GM23338 (cell line): Measurements from ENCODE around the gene ARFGEF2. TPM values are rescaled to one million over a fixed set of nuclear protein-coding genes. Genes with fewer than 3 reads are reported as not detected.

Experiments
- ATAC-seq: fragments of 200-7000 bp; cut with Tn5 transposase; 3 replicates; pipeline ENCODE4 v1.9.1; 2020
- DNase-seq: peaks from one replicate; pipeline ENCODE4 v3.0.0-alpha.2; 2015; ENCODE audit warnings: low spot score
- H2AFZ ChIP-seq: fragments of 200-600 bp; sonication (generic); 2 replicates; pipeline ENCODE4 v1.8.0; 2016; ENCODE audit warnings: antibody characterized with exemption, mild to moderate bottlenecking, moderate library complexity
- H3F3A ChIP-seq: fragments of 200-600 bp; sonication (generic); replicated peaks from 2 replicates; pipeline ENCODE4 v1.8.0; 2017; ENCODE audit warnings: antibody characterized with exemption, mixed run types, low read depth
- H3K27ac ChIP-seq: fragments of 200-600 bp; sonication (generic); 2 replicates; pipeline ENCODE4 v1.6.1; 2016; ENCODE audit warnings: low read depth
- H3K27me3 ChIP-seq: fragments of 200-600 bp; sonication (generic); 2 replicates; pipeline ENCODE4 v1.8.0; 2016; ENCODE audit warnings: mild to moderate bottlenecking, mixed run types, moderate library complexity; ENCODE audit not compliant: insufficient read depth
- H3K36me3 ChIP-seq: fragments of 200-600 bp; sonication (generic); 2 replicates; pipeline ENCODE4 v1.8.0; 2016; ENCODE audit warnings: mild to moderate bottlenecking; ENCODE audit not compliant: insufficient read depth
- H3K4me1 ChIP-seq: fragments of 200-600 bp; sonication (generic); 2 replicates; pipeline ENCODE4 v1.8.0; 2016; ENCODE audit warnings: mild to moderate bottlenecking, moderate library complexity; ENCODE audit not compliant: insufficient read depth
- H3K4me2 ChIP-seq: fragments of 200-600 bp; sonication (generic); 2 replicates; pipeline ENCODE4 v1.7.1; 2017; ENCODE audit warnings: mixed run types
- H3K4me3 ChIP-seq: fragments of 200-600 bp; sonication (generic); 2 replicates; pipeline ENCODE4 v1.6.1; 2016; ENCODE audit warnings: mixed run types
- H3K79me2 ChIP-seq: fragments of 200-600 bp; sonication (generic); replicated peaks from 2 replicates; pipeline ENCODE4 v1.8.0; 2017; ENCODE audit warnings: mild to moderate bottlenecking; ENCODE audit not compliant: insufficient read depth
- H3K9me2 ChIP-seq: fragments of 200-600 bp; sonication (generic); 2 replicates; pipeline ENCODE4 v1.8.0; 2017; ENCODE audit not compliant: insufficient read depth
- H4K20me1 ChIP-seq: fragments of 200-600 bp; sonication (generic); replicated peaks from 2 replicates; pipeline ENCODE4 v1.8.0; 2017; ENCODE audit warnings: mild to moderate bottlenecking; ENCODE audit not compliant: insufficient read depth
- H3K27ac Mint-ChIP-seq: 2 replicates; pipeline ENCODE4 v1.8.0; 2020; ENCODE audit warnings: inconsistent platforms, mild to moderate bottlenecking, moderate library complexity, mixed read lengths
- H3K27me3 Mint-ChIP-seq: 3 replicates; pipeline ENCODE4 v1.8.0; 2022; ENCODE audit warnings: low read depth, mild to moderate bottlenecking, moderate library complexity, mixed read lengths, inconsistent platforms; ENCODE audit not compliant: insufficient read depth, poor library complexity
- H3K36me3 Mint-ChIP-seq: 3 replicates; pipeline ENCODE4 v1.8.0; 2021; ENCODE audit warnings: low read depth, mild to moderate bottlenecking, inconsistent platforms, moderate library complexity, mixed read lengths
- H3K4me1 Mint-ChIP-seq: 3 replicates; pipeline ENCODE4 v1.8.0; 2020; ENCODE audit warnings: mild to moderate bottlenecking, inconsistent platforms, mixed read lengths
- H3K4me3 Mint-ChIP-seq: 3 replicates; pipeline ENCODE4 v1.8.0; 2021; ENCODE audit warnings: moderate library complexity, mild to moderate bottlenecking, inconsistent platforms, mixed read lengths
- H3K9me3 Mint-ChIP-seq: 3 replicates; pipeline ENCODE4 v1.8.0; 2020; ENCODE audit warnings: moderate library complexity, mild to moderate bottlenecking, inconsistent platforms, mixed read lengths
- CREB1 ChIP-seq: fragments of 250-450 bp; sonication (Bioruptor Pico); IDR thresholded peaks from 2 replicates; pipeline ENCODE4 v1.5.0; 2020; ENCODE audit warnings: low read depth, mild to moderate bottlenecking, moderate library complexity
- CTCF ChIP-seq, 2 experiments: fragments of 200-600 bp in 1 of 2; sonication (generic) in 1 of 2; conservative IDR thresholded peaks; 2 replicates each; pipeline versions ENCODE4 v1.5.1 to v1.6.1; 2016 to 2017; ENCODE audit warnings: antibody characterized with exemption in 2 of 2, low read depth in 2 of 2, mild to moderate bottlenecking in 2 of 2, moderate library complexity in 1 of 2
- ETS1 ChIP-seq: IDR thresholded peaks from 2 replicates; pipeline ENCODE4 v1.6.1; 2016; ENCODE audit warnings: antibody characterized with exemption
- EZH2phosphoT487 ChIP-seq: fragments of 200-600 bp; sonication (generic); IDR thresholded peaks from one replicate; pipeline ENCODE4 v1.8.1; 2018; ENCODE audit warnings: antibody characterized with exemption; ENCODE audit not compliant: unreplicated experiment
- JUNB ChIP-seq: IDR thresholded peaks from one replicate; pipeline ENCODE4 v1.6.1; 2016; ENCODE audit warnings: antibody characterized with exemption; ENCODE audit not compliant: unreplicated experiment
- NANOG ChIP-seq: IDR thresholded peaks from 2 replicates; pipeline ENCODE4 v1.6.1; 2016; ENCODE audit warnings: antibody characterized with exemption, borderline replicate concordance
- POLR2AphosphoS5 ChIP-seq: IDR thresholded peaks from 2 replicates; pipeline ENCODE4 v1.6.1; 2016; ENCODE audit warnings: antibody characterized with exemption, low read depth
- REST ChIP-seq: IDR thresholded peaks from one replicate; pipeline ENCODE4 v1.6.1; 2018; ENCODE audit warnings: antibody characterized with exemption; ENCODE audit not compliant: unreplicated experiment
- STAT1 ChIP-seq: IDR thresholded peaks from one replicate; pipeline ENCODE4 v1.6.1; 2016; ENCODE audit warnings: antibody characterized with exemption; ENCODE audit not compliant: unreplicated experiment
- ZNF114 ChIP-seq: fragments of 250-450 bp; sonication (Bioruptor Pico); IDR thresholded peaks from 2 replicates; pipeline ENCODE4 v1.5.0; 2020; ENCODE audit warnings: mild to moderate bottlenecking, moderate library complexity
- ZNF331 ChIP-seq: fragments of 250-450 bp; sonication (Bioruptor Pico); IDR thresholded peaks from 2 replicates; pipeline ENCODE4 v1.5.0; 2020; ENCODE audit warnings: low read depth, mild to moderate bottlenecking, moderate library complexity
- ZNF462 ChIP-seq: fragments of 250-450 bp; sonication (Bioruptor Pico); IDR thresholded peaks from 2 replicates; pipeline ENCODE4 v1.5.0; 2020; ENCODE audit warnings: mild to moderate bottlenecking, moderate library complexity
- polyA plus RNA-seq: library from polyadenylated mRNA; unstranded; fragments of >200 nt; fragmentation: Nextera tagmentation; extraction: Ambion mirVana; gene quantifications from 2 replicates; pipeline ENCODE4 v1.2.1, GENCODE V29; 2016
- total RNA-seq: library from RNA; depleted of rRNA; stranded (reverse); fragments of >200 nt; shearing (Covaris generic); gene quantifications from 2 replicates; pipeline ENCODE4 v1.2.3, GENCODE V29; 2014

The ARFGEF2 gene
- total and polyA plus RNA-seq, 2 experiments from 2014 or later: 7.2 to 25.5 TPM

- Mint-ChIP-seq H3K4me1 (no peaks in the 10 kb centered on the region), H3K9me3 (peaks cover 16% of the 10 kb centered on the region), H3K36me3 (no peaks in the 10 kb centered on the region), H3K27ac (no peak overlapping the region), H3K4me3 (no peak overlapping the region), H3K27me3 (peaks cover 4% of the 10 kb centered on the region)
- DNase-seq (no peak), ATAC-seq (no peak)
- Histone ChIP-seq H3K9me2 (no peaks in the 10 kb centered on the region), H3K4me3 (no peak overlapping the region), H4K20me1 (no peaks in the 10 kb centered on the region), H3F3A (no peaks in the 10 kb centered on the region), H3K36me3 (no peaks in the 10 kb centered on the region), H3K4me1 (no peaks in the 10 kb centered on the region), H3K27me3 (no peaks in the 10 kb centered on the region), H3K79me2 (no peaks in the 10 kb centered on the region), H3K4me2 (no peak overlapping the region), H2AFZ (no peak overlapping the region), H3K27ac (no peak overlapping the region)
- TF ChIP-seq ETS1: no peak
- no peak for TF ChIP-seq POLR2AphosphoS5
- no peak for TF ChIP-seq EZH2phosphoT487
- TF ChIP-seq NANOG: no peak
- TF ChIP-seq REST: no peak
- no peak for TF ChIP-seq JUNB
- no peak for TF ChIP-seq STAT1
- TF ChIP-seq ZNF331 (CRISPR knock-in tag): no peak
- TF ChIP-seq CREB1 (CRISPR knock-in tag): no peak
- no peak for TF ChIP-seq ZNF462 (CRISPR knock-in tag)
- no peak for TF ChIP-seq ZNF114 (CRISPR knock-in tag)
- no peak for TF ChIP-seq CTCF (conservative IDR thresholded peaks at IDR 0.05; ENCODE audit: low read depth in 2 of 2)
These were observed 11.6 kb upstream of the ARFGEF2 start for GRCh38 chr20:48909910-48910309.
